Activated T-helper 1 cell treated with anti-CD3 and anti-CD28 coated beads, Interleukin-12 subunit alpha, Interleukin-12 subunit beta, Interleukin-2, Interleukin-4 antibody, amounts not matched to agents 30 ng/mL and 10 ng/mL and 1 ng/mL, durations not matched to agents 14 hours and 24 hours and 36 hours (primary cell): ENCODE data around the gene CX3CR1. TPM values are rescaled to one million over a fixed set of nuclear protein-coding genes. Genes with fewer than 3 reads are reported as not detected.

Source experiments
- DNase-seq: peaks from one replicate; pipeline ENCODE4 v3.0.0; 2021; ENCODE audit warnings: low spot score
- H3K27ac Mint-ChIP-seq: one replicate; pipeline ENCODE4 v1.8.0; 2021; ENCODE audit warnings: mild to moderate bottlenecking, mixed read lengths
- H3K27me3 Mint-ChIP-seq: one replicate; pipeline ENCODE4 v1.8.0; 2022; ENCODE audit warnings: mild to moderate bottlenecking, moderate library complexity, mixed read lengths; ENCODE audit not compliant: insufficient read depth
- H3K36me3 Mint-ChIP-seq: one replicate; pipeline ENCODE4 v1.8.0; 2021; ENCODE audit warnings: low read depth, mixed read lengths
- H3K4me1 Mint-ChIP-seq: one replicate; pipeline ENCODE4 v1.8.0; 2021; ENCODE audit warnings: low read depth, mixed read lengths
- H3K4me3 Mint-ChIP-seq: one replicate; pipeline ENCODE4 v1.8.0; 2021; ENCODE audit warnings: mild to moderate bottlenecking, moderate library complexity, mixed read lengths
- H3K9me3 Mint-ChIP-seq: one replicate; pipeline ENCODE4 v1.8.0; 2021; ENCODE audit warnings: mixed read lengths
- intact Hi-C: fragments of 100-400 bp; cut with micrococcal nuclease; formaldehyde crosslinking; loops from one replicate; pipeline ENCODE4 v1.15.1; 2024
- total RNA-seq: library from RNA; stranded (reverse); gene quantifications from 2 replicates; pipeline ENCODE4 v1.2.3, GENCODE V29; 2022

CX3CR1 gene
- total RNA-seq, 1 donor from 2014 or later, result 0.44 TPM

- intact Hi-C loops, result loop anchor here (1.0 kb wide), 8 partner anchors 19 to 186 kb away; no protein-coding TSS in a partner anchor
- Mint-ChIP-seq H3K4me3 (no peak overlapping the region), H3K9me3 (no peaks in the 10 kb centered on the region), H3K27me3 (peaks cover 3% of the 10 kb centered on the region), H3K27ac (peak overlapping the region; percentile 40), H3K36me3 (peaks cover 2% of the 10 kb centered on the region), H3K4me1 (peaks cover 71% of the 10 kb centered on the region)
- no peak for DNase-seq
Observed at GRCh38 chr3:39287216-39288164, 7.7 kb upstream of the CX3CR1 start.

DNA sequence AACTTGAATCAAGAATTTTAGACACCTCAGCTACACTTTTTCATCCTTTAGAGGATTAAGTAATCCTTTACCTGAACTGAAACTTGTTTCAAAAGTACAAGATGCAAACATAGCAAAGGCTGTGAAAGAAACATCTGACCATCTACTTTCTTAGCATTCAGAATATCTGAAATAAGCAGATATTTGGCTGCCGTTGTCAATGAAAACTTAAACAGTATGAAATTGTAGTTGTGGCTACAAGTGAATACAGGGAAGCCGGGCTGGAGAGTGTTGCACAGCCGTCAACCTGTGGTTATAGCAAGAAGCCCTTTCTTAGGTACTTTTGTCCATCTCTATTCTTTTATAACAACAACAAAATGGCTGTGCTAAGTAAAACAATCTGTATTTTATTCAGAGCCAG is 6.9 kb upstream of the CX3CR1 start:
- H3K27me3 Mint-ChIP-seq, result peaks cover 3% of the 10 kb centered on the region
- intact Hi-C loops, result no loop called here
- no peak for DNase-seq
- no peak overlapping the region for H3K4me3 Mint-ChIP-seq
- no peak overlapping the region for H3K27ac Mint-ChIP-seq
- H3K9me3 Mint-ChIP-seq, result no peaks in the 10 kb centered on the region
- peaks cover 73% of the 10 kb centered on the region for H3K4me1 Mint-ChIP-seq
- peaks cover 2% of the 10 kb centered on the region for H3K36me3 Mint-ChIP-seq

DNA sequence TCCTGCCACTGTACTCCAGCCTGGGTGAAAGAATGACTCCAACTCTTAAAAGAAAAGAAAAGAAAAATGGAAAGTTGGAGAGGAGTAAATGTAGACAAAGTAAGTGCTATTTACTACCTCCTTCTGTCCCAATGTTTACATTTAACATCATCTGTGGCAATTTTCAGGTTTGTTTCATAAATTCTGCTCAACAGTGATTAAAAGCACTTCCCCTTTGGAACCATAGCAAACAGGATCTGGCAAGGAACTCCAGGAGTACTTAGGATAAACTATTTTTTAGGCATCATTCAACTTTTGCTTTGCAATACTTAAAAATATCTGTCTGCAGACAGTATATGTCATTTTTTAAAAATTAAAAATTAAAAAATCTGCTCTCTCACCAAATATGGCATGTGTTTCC is 5.5 kb upstream of the CX3CR1 start:
- H3K9me3 Mint-ChIP-seq, result no peaks in the 10 kb centered on the region
- H3K27me3 Mint-ChIP-seq, result peaks cover 3% of the 10 kb centered on the region
- H3K36me3 Mint-ChIP-seq, result peaks cover 2% of the 10 kb centered on the region
- peaks cover 77% of the 10 kb centered on the region for H3K4me1 Mint-ChIP-seq
- no peak overlapping the region for H3K27ac Mint-ChIP-seq
- no peak overlapping the region for H3K4me3 Mint-ChIP-seq
- intact Hi-C loops, result no loop called here
- DNase-seq, result no peak

GRCh38 chr3:39284457-39284881 is 4.6 kb upstream of the CX3CR1 start:
- peak overlapping the region; percentile 37 for H3K27ac Mint-ChIP-seq
- intact Hi-C loops, result no loop called here
- H3K36me3 Mint-ChIP-seq, result peaks cover 2% of the 10 kb centered on the region

DNA sequence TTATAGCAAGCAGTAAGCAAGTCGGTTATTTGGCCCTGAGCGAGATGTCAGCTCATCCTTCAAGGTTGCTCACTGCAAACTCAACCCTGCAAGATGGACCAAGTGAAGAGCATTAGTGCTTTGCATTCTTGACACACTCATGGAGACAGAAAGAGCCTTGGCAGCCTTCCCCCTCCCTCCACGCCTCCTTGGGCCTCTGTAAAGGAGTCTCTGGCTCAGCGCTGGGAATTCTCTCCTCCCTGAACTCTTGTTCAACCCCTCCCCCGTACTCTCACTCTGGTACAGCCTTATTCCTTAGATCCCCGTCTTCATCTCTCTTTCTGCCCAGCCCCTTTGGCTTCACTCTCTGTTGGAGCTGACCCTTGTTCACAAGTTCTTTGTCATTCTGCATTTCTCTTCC is 2.2 kb upstream of the CX3CR1 start:
- Mint-ChIP-seq H3K9me3 (no peaks in the 10 kb centered on the region), H3K4me3 (no peak overlapping the region), H3K27me3 (peaks cover 2% of the 10 kb centered on the region), H3K36me3 (peaks cover 2% of the 10 kb centered on the region), H3K4me1 (peaks cover 67% of the 10 kb centered on the region), H3K27ac (no peak overlapping the region)
- intact Hi-C loops, result no loop called here
- DNase-seq, result no peak

More at GRCh38 chr3:39284457-39284881, 4.6 kb upstream of the CX3CR1 start:
- Mint-ChIP-seq H3K4me1 (peaks cover 77% of the 10 kb centered on the region), H3K27me3 (peaks cover 5% of the 10 kb centered on the region), H3K9me3 (no peaks in the 10 kb centered on the region), H3K4me3 (no peak overlapping the region)
- no peak for DNase-seq

- no peak for DNase-seq
- intact Hi-C loops, result no loop called here
- no peaks in the 10 kb centered on the region for H3K9me3 Mint-ChIP-seq
- peaks cover 67% of the 10 kb centered on the region for H3K4me1 Mint-ChIP-seq
- peaks cover 2% of the 10 kb centered on the region for H3K36me3 Mint-ChIP-seq
- H3K27me3 Mint-ChIP-seq, result peaks cover 2% of the 10 kb centered on the region
- H3K4me3 Mint-ChIP-seq, result no peak overlapping the region
- H3K27ac Mint-ChIP-seq, result no peak overlapping the region
Observed at GRCh38 chr3:39281533-39281932, 1.7 kb upstream of the CX3CR1 start.

GRCh38 chr3:39280571-39280970 is 735 bp upstream of the CX3CR1 start:
- H3K4me1 Mint-ChIP-seq, result peaks cover 76% of the 10 kb centered on the region
- DNase-seq, result no peak
- peaks cover 7% of the 10 kb centered on the region for H3K27me3 Mint-ChIP-seq
- H3K9me3 Mint-ChIP-seq, result no peaks in the 10 kb centered on the region
- H3K27ac Mint-ChIP-seq, result no peak overlapping the region
- peaks cover 6% of the 10 kb centered on the region for H3K36me3 Mint-ChIP-seq
- intact Hi-C loops, result no loop called here
- H3K4me3 Mint-ChIP-seq, result no peak overlapping the region

DNA sequence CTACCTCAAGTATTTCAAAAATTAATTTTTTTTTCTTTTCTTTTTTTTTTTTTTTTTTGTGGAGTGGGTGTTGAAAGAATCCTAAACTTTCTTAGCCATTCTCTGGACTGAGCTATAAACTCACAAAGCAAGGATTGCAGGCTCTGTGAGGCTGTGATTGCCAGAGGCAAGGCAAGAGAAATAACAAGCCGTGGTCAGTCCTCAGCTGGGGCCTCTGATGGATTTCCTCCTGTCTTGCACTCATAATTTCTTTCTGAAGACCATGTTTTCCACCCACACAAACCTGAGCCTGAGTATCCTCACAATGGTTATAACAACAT is 1.3 kb downstream of the CX3CR1 start:
- Mint-ChIP-seq H3K4me1 (peaks cover 73% of the 10 kb centered on the region), H3K27me3 (peaks cover 7% of the 10 kb centered on the region), H3K9me3 (no peaks in the 10 kb centered on the region), H3K27ac (no peak overlapping the region), H3K4me3 (no peak overlapping the region), H3K36me3 (peaks cover 9% of the 10 kb centered on the region)
- DNase-seq, result no peak
- intact Hi-C loops, result no loop called here

- no peak for DNase-seq
- peak overlapping the region; percentile 34 for H3K4me3 Mint-ChIP-seq
- peaks cover 71% of the 10 kb centered on the region for H3K4me1 Mint-ChIP-seq
Observed at GRCh38 chr3:39277893-39278615, 1.8 kb downstream of the CX3CR1 start.

GRCh38 chr3:39276746-39277145 is 3.1 kb downstream of the CX3CR1 start:
- peaks cover 7% of the 10 kb centered on the region for H3K36me3 Mint-ChIP-seq
- no peak overlapping the region for H3K4me3 Mint-ChIP-seq
- intact Hi-C loops, result no loop called here
- no peak for DNase-seq
- peaks cover 7% of the 10 kb centered on the region for H3K27me3 Mint-ChIP-seq
- peaks cover 67% of the 10 kb centered on the region for H3K4me1 Mint-ChIP-seq
- H3K27ac Mint-ChIP-seq, result no peak overlapping the region
- no peaks in the 10 kb centered on the region for H3K9me3 Mint-ChIP-seq

More at GRCh38 chr3:39277893-39278615, 1.8 kb downstream of the CX3CR1 start:
- no peak overlapping the region for H3K27ac Mint-ChIP-seq
- peaks cover 7% of the 10 kb centered on the region for H3K27me3 Mint-ChIP-seq
- H3K36me3 Mint-ChIP-seq, result peaks cover 7% of the 10 kb centered on the region
- intact Hi-C loops, result no loop called here
- H3K9me3 Mint-ChIP-seq, result no peaks in the 10 kb centered on the region

- Mint-ChIP-seq H3K27ac (no peak overlapping the region), H3K36me3 (peaks cover 7% of the 10 kb centered on the region), H3K27me3 (peaks cover 7% of the 10 kb centered on the region), H3K4me1 (peaks cover 67% of the 10 kb centered on the region), H3K9me3 (no peaks in the 10 kb centered on the region), H3K4me3 (no peak overlapping the region)
- no peak for DNase-seq
- intact Hi-C loops, result no loop called here
Observed at GRCh38 chr3:39275963-39276593, 3.8 kb downstream of the CX3CR1 start.

DNA sequence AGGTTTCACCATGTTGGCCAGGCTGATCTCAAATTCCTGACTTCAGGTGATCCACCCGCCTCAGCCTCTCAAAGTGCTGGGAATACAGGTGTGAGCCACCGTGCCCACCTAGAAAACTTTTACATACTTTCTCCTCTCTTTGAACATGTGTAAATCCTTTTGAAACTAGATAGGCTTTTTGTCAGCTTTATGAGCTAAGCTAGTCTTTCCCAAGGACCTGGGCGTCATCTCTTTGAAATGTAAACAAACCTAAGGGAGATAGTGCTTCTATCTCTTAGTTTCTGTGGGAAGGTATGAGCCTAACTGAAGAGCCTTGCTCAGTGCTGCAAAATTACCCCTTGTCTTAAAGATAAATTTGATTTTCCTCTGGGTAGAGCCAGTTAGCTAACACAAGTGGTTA is 4.8 kb downstream of the CX3CR1 start:
- H3K9me3 Mint-ChIP-seq, result no peaks in the 10 kb centered on the region
- H3K36me3 Mint-ChIP-seq, result peaks cover 7% of the 10 kb centered on the region
- no peak for DNase-seq
- H3K4me1 Mint-ChIP-seq, result peaks cover 61% of the 10 kb centered on the region
- H3K4me3 Mint-ChIP-seq, result no peak overlapping the region
- peaks cover 7% of the 10 kb centered on the region for H3K27me3 Mint-ChIP-seq
- H3K27ac Mint-ChIP-seq, result no peak overlapping the region
- intact Hi-C loops, result no loop called here

DNA sequence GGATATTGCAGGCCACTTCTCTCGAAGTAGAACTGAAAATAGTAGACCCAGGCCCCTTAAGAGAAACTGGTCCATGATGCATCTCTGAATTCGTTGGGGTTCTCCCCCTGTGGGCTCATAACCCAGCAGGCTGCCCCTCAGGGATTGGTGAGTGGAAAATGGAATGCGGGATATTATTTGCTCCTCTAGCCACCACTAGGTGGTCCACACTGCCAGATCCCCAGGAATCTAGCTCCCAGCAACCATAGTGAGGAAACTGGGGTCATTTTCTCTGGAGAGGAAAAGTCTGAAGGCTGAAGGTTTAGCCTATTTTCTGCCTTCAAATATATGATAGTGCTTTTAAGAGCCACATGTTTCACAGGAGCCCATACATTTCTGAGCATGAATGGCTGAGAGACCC is 6.7 kb downstream of the CX3CR1 start:
- H3K4me1 Mint-ChIP-seq, result peaks cover 67% of the 10 kb centered on the region
- H3K27ac Mint-ChIP-seq, result peak overlapping the region; percentile 7

More for the DNA sequence above, 6.7 kb downstream of the CX3CR1 start:
- Mint-ChIP-seq H3K36me3 (peaks cover 8% of the 10 kb centered on the region), H3K4me3 (no peak overlapping the region), H3K27me3 (peaks cover 5% of the 10 kb centered on the region), H3K9me3 (no peaks in the 10 kb centered on the region)
- no peak for DNase-seq
- intact Hi-C loops, result no loop called here
